Sigmoid colon (tissue), 4 donors: ENCODE data around the gene RAC2.

Source experiments
- CTCF ChIP-seq, 4 experiments: fragments of 450-650 bp in 3 of 4; fragments of 200-600 bp in 1 of 4; IDR thresholded peaks; one replicate each; pipeline ENCODE4 v1.5.1; 2016 to 2019; ENCODE audit warnings: antibody characterized with exemption in 4 of 4, mild to moderate bottlenecking in 3 of 4, moderate library complexity in 2 of 4
- POLR2AphosphoS5 ChIP-seq, 4 donors: sonication (generic); formaldehyde crosslinking; IDR thresholded peaks; one replicate each; pipeline ENCODE4 v1.6.1; 2017; ENCODE audit warnings: antibody characterized with exemption in 4 of 4

- TF ChIP-seq CTCF (IDR thresholded peaks at IDR 0.05) (no peak), POLR2AphosphoS5 (IDR thresholded peaks at IDR 0.05) (no peak)
These were observed 61.7 kb downstream of the RAC2 start for GRCh38 chr22:37182101-37182948.
